Neural progenitor cell (in vitro differentiated cells): Measurements from ENCODE around the gene SPOUT1.

Experiments used
- EZH2 ChIP-seq: fragments of 200-600 bp; sonication (generic); IDR thresholded peaks from 2 replicates; pipeline ENCODE4 v1.6.1; 2017; ENCODE audit warnings: antibody characterized with exemption, mild to moderate bottlenecking, moderate library complexity
- EZH2phosphoT487 ChIP-seq: fragments of 200-600 bp; sonication (generic); IDR thresholded peaks from 2 replicates; pipeline ENCODE4 v1.6.1; 2017; ENCODE audit warnings: antibody characterized with exemption
- TF ChIP-seq, protein P1 (sequence below): fragments of 200-600 bp; sonication (generic); IDR thresholded peaks from 2 replicates; pipeline ENCODE4 v1.5.1; 2017; ENCODE audit warnings: antibody characterized with exemption, mild to moderate bottlenecking

DNA sequence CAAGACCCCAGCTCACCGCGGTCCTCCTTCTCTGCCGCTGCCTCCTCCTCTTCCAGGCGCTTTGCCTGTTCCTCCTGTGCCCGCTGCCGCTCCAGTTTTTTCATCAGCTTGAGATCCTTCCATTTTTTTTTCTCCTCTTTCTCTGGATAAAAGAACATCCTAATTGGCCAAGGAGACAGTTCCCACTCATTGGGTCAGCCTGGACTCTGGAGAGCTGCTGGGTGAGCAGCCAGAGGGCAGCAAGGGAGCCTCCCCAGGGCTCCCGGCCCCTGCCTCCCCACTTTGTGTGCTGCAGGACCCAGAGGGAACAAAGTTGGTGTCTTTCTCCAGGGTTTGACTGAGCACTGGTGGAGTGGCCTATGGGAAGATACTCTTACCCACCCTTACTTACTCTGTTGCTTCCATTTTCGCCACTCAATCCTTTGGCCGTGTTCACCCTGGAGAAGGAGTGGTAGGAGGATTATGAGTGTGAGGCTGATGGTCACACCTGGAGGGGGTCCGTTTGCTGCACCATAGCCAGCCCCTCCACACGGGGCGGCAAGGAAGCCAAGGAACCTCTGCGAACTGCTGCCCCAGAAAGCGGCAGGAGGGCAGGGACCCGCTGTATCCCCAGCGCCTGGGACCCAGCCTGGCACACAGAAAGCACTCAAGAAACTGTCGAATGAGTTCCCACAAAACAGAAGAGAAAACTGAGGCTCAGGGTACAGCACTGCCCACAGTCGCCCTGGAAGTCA is 708 bp downstream of the SPOUT1 start:
- TF ChIP-seq, protein P1, sequence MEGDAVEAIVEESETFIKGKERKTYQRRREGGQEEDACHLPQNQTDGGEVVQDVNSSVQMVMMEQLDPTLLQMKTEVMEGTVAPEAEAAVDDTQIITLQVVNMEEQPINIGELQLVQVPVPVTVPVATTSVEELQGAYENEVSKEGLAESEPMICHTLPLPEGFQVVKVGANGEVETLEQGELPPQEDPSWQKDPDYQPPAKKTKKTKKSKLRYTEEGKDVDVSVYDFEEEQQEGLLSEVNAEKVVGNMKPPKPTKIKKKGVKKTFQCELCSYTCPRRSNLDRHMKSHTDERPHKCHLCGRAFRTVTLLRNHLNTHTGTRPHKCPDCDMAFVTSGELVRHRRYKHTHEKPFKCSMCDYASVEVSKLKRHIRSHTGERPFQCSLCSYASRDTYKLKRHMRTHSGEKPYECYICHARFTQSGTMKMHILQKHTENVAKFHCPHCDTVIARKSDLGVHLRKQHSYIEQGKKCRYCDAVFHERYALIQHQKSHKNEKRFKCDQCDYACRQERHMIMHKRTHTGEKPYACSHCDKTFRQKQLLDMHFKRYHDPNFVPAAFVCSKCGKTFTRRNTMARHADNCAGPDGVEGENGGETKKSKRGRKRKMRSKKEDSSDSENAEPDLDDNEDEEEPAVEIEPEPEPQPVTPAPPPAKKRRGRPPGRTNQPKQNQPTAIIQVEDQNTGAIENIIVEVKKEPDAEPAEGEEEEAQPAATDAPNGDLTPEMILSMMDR = no peak
- TF ChIP-seq EZH2 (no peak), EZH2phosphoT487 (no peak)
